ENCODE data around the gene PCNX2.

The PCNX2 gene

DNA sequence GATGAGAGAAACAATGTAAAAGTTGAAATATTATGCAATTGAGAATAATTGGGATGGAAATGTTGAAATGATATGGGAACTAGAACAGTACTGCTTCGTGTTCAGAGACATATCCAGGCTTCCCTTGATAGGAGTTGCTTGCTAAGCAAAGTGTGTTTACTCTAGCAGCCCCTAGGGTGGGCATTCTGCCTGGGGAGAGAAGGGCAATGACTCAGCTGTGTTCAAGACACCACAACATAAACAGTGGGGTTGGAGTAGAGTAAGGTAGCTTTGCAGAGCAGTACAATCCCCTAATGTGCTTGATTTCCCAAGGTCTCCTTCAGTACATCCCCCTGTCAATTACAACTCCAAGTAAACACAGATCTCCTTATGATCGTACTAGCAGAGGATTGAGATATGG, 4.8 kb upstream of the PCNX2 start:
- Histone ChIP-seq H3K9ac (ENCODE audit: low read length) (no peak overlapping the region), H2AFZ (ENCODE audit: low read depth, low read length, severe bottlenecking) (no peak overlapping the region), H4K20me1 (ENCODE audit: low read depth, low read length) (no peaks in the 10 kb centered on the region), H3K4me3 (ENCODE audit: insufficient read depth, low read length, poor library complexity, severe bottlenecking) (no peak overlapping the region), H3K79me2 (ENCODE audit: insufficient read depth, low read length) (no peaks in the 10 kb centered on the region), H3F3A (ENCODE audit: insufficient read depth) (no peaks in the 10 kb centered on the region), H3K9me2 (replicated peaks; ENCODE audit: insufficient read depth, low read length) (no peaks in the 10 kb centered on the region), H3K36me3 (ENCODE audit: low read length) (no peaks in the 10 kb centered on the region), H3K9me3 (ENCODE audit: insufficient read depth, low read length) (no peaks in the 10 kb centered on the region), H3K27me3 (ENCODE audit: low read length) (no peaks in the 10 kb centered on the region), H3K27ac (ENCODE audit: low read depth, low read length) (no peak overlapping the region), H3K4me2 (ENCODE audit: low read depth, low read length, poor library complexity, severe bottlenecking) (no peak overlapping the region)
- no peak for TF ChIP-seq EZH2phosphoT487 (conservative IDR thresholded peaks at IDR 0.05; ENCODE audit: low read length)
- TF ChIP-seq, protein P1, sequence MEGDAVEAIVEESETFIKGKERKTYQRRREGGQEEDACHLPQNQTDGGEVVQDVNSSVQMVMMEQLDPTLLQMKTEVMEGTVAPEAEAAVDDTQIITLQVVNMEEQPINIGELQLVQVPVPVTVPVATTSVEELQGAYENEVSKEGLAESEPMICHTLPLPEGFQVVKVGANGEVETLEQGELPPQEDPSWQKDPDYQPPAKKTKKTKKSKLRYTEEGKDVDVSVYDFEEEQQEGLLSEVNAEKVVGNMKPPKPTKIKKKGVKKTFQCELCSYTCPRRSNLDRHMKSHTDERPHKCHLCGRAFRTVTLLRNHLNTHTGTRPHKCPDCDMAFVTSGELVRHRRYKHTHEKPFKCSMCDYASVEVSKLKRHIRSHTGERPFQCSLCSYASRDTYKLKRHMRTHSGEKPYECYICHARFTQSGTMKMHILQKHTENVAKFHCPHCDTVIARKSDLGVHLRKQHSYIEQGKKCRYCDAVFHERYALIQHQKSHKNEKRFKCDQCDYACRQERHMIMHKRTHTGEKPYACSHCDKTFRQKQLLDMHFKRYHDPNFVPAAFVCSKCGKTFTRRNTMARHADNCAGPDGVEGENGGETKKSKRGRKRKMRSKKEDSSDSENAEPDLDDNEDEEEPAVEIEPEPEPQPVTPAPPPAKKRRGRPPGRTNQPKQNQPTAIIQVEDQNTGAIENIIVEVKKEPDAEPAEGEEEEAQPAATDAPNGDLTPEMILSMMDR (IDR thresholded peaks at IDR 0.05; ENCODE audit: insufficient read depth, low read length, poor library complexity, severe bottlenecking), result no peak

DNA sequence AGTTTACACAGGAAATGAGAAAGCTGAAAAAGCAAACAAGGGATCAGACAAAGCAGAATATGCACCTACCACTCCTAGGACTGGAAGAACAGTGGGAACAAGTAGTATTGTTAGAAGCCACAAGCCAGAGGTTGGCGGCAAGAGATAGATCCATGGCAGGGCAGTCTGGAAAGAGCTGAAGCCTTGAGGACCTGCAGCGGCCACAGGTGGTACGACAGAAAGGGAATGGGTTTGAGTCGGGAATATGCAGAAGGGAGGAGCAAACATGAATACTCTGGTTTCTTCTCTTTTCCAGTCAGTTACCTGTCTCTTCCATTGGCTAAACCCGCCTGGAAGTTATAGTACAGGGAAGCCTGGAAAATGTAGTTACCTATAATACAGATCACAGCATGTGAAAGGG, 3.9 kb upstream of the PCNX2 start:
- H3F3A ChIP-seq (ENCODE audit: insufficient read depth), result no peaks in the 10 kb centered on the region
- peaks cover 4% of the 10 kb centered on the region; the same call in 1 of the 2 replicates for H3K79me2 ChIP-seq (ENCODE audit: insufficient read depth, low read length)
- no peak overlapping the region for H3K27ac ChIP-seq (ENCODE audit: low read depth, low read length)
- no peak overlapping the region for H3K4me3 ChIP-seq (ENCODE audit: insufficient read depth, low read length, poor library complexity, severe bottlenecking)
- H3K9me2 ChIP-seq (replicated peaks; ENCODE audit: insufficient read depth, low read length), result no peaks in the 10 kb centered on the region
- no peaks in the 10 kb centered on the region for H4K20me1 ChIP-seq (ENCODE audit: low read depth, low read length)
- no peak overlapping the region for H3K4me2 ChIP-seq (ENCODE audit: low read depth, low read length, poor library complexity, severe bottlenecking)
- no peak for TF ChIP-seq EZH2phosphoT487 (conservative IDR thresholded peaks at IDR 0.05; ENCODE audit: low read length)
- TF ChIP-seq, protein P1 (IDR thresholded peaks at IDR 0.05; ENCODE audit: insufficient read depth, low read length, poor library complexity, severe bottlenecking), result no peak
- H2AFZ ChIP-seq (ENCODE audit: low read depth, low read length, severe bottlenecking), result no peak overlapping the region
- no peaks in the 10 kb centered on the region for H3K36me3 ChIP-seq (ENCODE audit: low read length)
- no peaks in the 10 kb centered on the region for H3K9me3 ChIP-seq (ENCODE audit: insufficient read depth, low read length)
- H3K9ac ChIP-seq (ENCODE audit: low read length), result no peak overlapping the region
- no peaks in the 10 kb centered on the region for H3K27me3 ChIP-seq (ENCODE audit: low read length)

DNA sequence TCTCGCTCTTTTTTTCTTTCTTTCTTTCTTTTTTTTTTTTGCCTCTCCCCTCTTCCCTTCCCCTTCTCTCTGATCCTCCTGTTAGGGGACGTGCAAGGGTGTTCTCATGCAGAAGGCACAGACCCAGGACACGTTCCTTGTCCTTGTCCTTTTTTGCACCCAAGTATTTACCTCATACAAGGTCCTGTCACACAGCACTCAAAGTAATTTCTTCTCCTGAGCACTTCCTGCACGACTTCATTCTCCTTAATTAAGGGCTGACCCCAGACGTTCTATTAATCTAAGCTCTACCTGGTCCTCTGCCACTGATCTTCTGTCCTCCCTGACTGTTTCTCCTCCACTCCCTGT, 424 bp upstream of the PCNX2 start:
- peak overlapping the region; percentile 63 for H3K4me3 ChIP-seq (ENCODE audit: insufficient read depth, low read length, poor library complexity, severe bottlenecking)
- H3K9ac ChIP-seq (ENCODE audit: low read length), result peak overlapping the region; percentile 62
- H3K27ac ChIP-seq (ENCODE audit: low read depth, low read length), result no peak overlapping the region

More for the DNA sequence above, 424 bp upstream of the PCNX2 start:
- H3K4me2 ChIP-seq (ENCODE audit: low read depth, low read length, poor library complexity, severe bottlenecking), result peak overlapping the region; percentile 65
- no peaks in the 10 kb centered on the region for H3K36me3 ChIP-seq (ENCODE audit: low read length)
- no peaks in the 10 kb centered on the region for H3K27me3 ChIP-seq (ENCODE audit: low read length)
- no peaks in the 10 kb centered on the region for H3F3A ChIP-seq (ENCODE audit: insufficient read depth)
- H4K20me1 ChIP-seq (ENCODE audit: low read depth, low read length), result 0 out of 2 replicates have a peak, but pooled peaks cover 4% of the 10 kb centered on the region
- peaks cover 4% of the 10 kb centered on the region; the same call in 1 of the 2 replicates for H3K79me2 ChIP-seq (ENCODE audit: insufficient read depth, low read length)
- H3K9me3 ChIP-seq (ENCODE audit: insufficient read depth, low read length), result no peaks in the 10 kb centered on the region
- TF ChIP-seq, protein P1 (IDR thresholded peaks at IDR 0.05; ENCODE audit: insufficient read depth, low read length, poor library complexity, severe bottlenecking), result no peak
- no peak for TF ChIP-seq EZH2phosphoT487 (conservative IDR thresholded peaks at IDR 0.05; ENCODE audit: low read length)
- peak overlapping the region; percentile 79 for H2AFZ ChIP-seq (ENCODE audit: low read depth, low read length, severe bottlenecking)
- H3K9me2 ChIP-seq (replicated peaks; ENCODE audit: insufficient read depth, low read length), result no peaks in the 10 kb centered on the region
